K562 (cell line): ENCODE results near the gene NCMAP. TPM values are rescaled to one million over a fixed set of nuclear protein-coding genes. Genes with fewer than 3 reads are reported as not detected.

Source experiments
- ATAC-seq: fragments of 200-7000 bp; cut with Tn5 transposase; 3 replicates; pipeline ENCODE4 v1.9.1; 2020; ENCODE audit warnings: moderate library complexity
- BruUV-seq: library from RNA; stranded (reverse); fragments of 400-500 nt; replicated peaks from 2 replicates; lab custom pipeline; 2021; lab: Mats Ljungman, UMichigan
- CTCF ChIA-PET: fragments of 300-600 bp; formaldehyde crosslinking; extraction: SDS; loops from one replicate; lab custom pipeline; 2021; ENCODE audit warnings: low intra/inter-chr PET ratio; lab: Yijun Ruan, JAX
- POLR2A ChIA-PET: fragments of 300-600, 350-650 bp; sonication (Branson Sonifier 250); formaldehyde crosslinking; extraction: SDS; loops from one replicate; lab custom pipeline; 2021; ENCODE audit warnings: antibody characterized with exemption, inconsistent platforms; lab: Yijun Ruan, JAX
- DNase-seq, 4 experiments: peaks; one replicate each; pipeline versions ENCODE4 v3.0.0 to v3.0.0-alpha.2; 2011 to 2018; ENCODE audit warnings: low spot score in 3 of 4, mixed read lengths in 3 of 4; ENCODE audit errors: extremely low read depth in 1 of 4
- FAIRE-seq: peaks from 2 replicates; lab custom pipeline; 2011; peaks lifted over from hg19 to GRCh38; lab: Jason Lieb, UNC
- H2AFZ ChIP-seq: 2 replicates; pipeline ENCODE4 v1.6.0; 2011; ENCODE audit warnings: low read depth, low read length, control low read depth, inconsistent platforms
- H3K27ac ChIP-seq: fragments of 200-600 bp; 3 replicates; pipeline ENCODE4 v1.8.0; 2011; ENCODE audit warnings: low read depth, mild to moderate bottlenecking, control low read depth, inconsistent platforms, low read length, moderate library complexity, mixed read lengths; ENCODE audit errors: extremely low read depth
- H3K27me3 ChIP-seq, 2 experiments: fragments of 300-600 bp in 1 of 2; 2 replicates in 1 of 2; 3 replicates in 1 of 2; pipeline versions ENCODE4 v1.6.0 to v1.8.0; 2011; ENCODE audit warnings: inconsistent platforms in 2 of 2, low read length in 2 of 2, mild to moderate bottlenecking in 1 of 2, mixed read lengths in 1 of 2, moderate library complexity in 1 of 2; ENCODE audit not compliant: control insufficient read depth in 2 of 2, insufficient read depth in 2 of 2
- H3K36me3 ChIP-seq: fragments of 300-600 bp; 3 replicates; pipeline ENCODE4 v1.8.0; 2011; ENCODE audit warnings: mild to moderate bottlenecking, low read length, inconsistent platforms; ENCODE audit not compliant: control insufficient read depth, insufficient read depth
- H3K4me1 ChIP-seq, 2 experiments: fragments of 200-600 bp in 1 of 2; replicated peaks in 1 of 2; 2 replicates in 1 of 2; 3 replicates in 1 of 2; pipeline versions ENCODE4 v1.5.1 to v1.8.0; 2011; ENCODE audit warnings: inconsistent platforms in 2 of 2, low read length in 2 of 2, mild to moderate bottlenecking in 1 of 2, mixed read lengths in 1 of 2, moderate library complexity in 1 of 2; ENCODE audit not compliant: control insufficient read depth in 2 of 2, insufficient read depth in 2 of 2
- H3K4me2 ChIP-seq: 2 replicates; pipeline ENCODE4 v1.6.1; 2011; ENCODE audit warnings: low read length, control low read depth, inconsistent platforms, mixed read lengths; ENCODE audit not compliant: insufficient read depth
- H3K4me3 ChIP-seq: fragments of 200-600 bp; sonication (generic), shearing (Covaris generic); 2 replicates; pipeline ENCODE4 v1.5.1; 2016; ENCODE audit warnings: control low read depth, inconsistent platforms
- H3K79me2 ChIP-seq: fragments of 200-600 bp; 3 replicates; pipeline ENCODE4 v1.8.0; 2011; ENCODE audit warnings: low read length, inconsistent platforms; ENCODE audit not compliant: control insufficient read depth, insufficient read depth
- H3K9ac ChIP-seq, 2 experiments: 2 replicates each; pipeline versions ENCODE4 v1.6.0 to v1.6.1; 2011; ENCODE audit warnings: low read depth in 2 of 2, low read length in 2 of 2, control low read depth in 1 of 2, inconsistent platforms in 1 of 2, mild to moderate bottlenecking in 1 of 2, mixed read lengths in 1 of 2; ENCODE audit not compliant: insufficient read depth in 1 of 2
- H3K9me1 ChIP-seq: one replicate; pipeline ENCODE4 v1.6.0; 2011; ENCODE audit warnings: inconsistent platforms, mild to moderate bottlenecking, low read length, moderate library complexity; ENCODE audit not compliant: control insufficient read depth, insufficient read depth
- H3K9me3 ChIP-seq: replicated peaks from 2 replicates; pipeline ENCODE4 v1.5.1; 2011; ENCODE audit warnings: low read depth, low read length, inconsistent platforms; ENCODE audit not compliant: control insufficient read depth, insufficient read depth
- H4K20me1 ChIP-seq: replicated peaks from 2 replicates; pipeline ENCODE4 v1.6.1; 2011; ENCODE audit warnings: low read length, inconsistent platforms, mixed read lengths; ENCODE audit not compliant: control insufficient read depth, insufficient read depth
- FOXK1 ChIP-seq: sonication (generic); formaldehyde crosslinking; IDR thresholded peaks from 2 replicates; pipeline ENCODE4 v1.8.0; 2022; ENCODE audit warnings: missing genetic modification reagents, mild to moderate bottlenecking, borderline replicate concordance
- ZBTB8A ChIP-seq: fragments of 450-650 bp; IDR thresholded peaks from 2 replicates; pipeline ENCODE4 v1.6.1; 2018; ENCODE audit warnings: mild to moderate bottlenecking, moderate library complexity; ENCODE audit not compliant: partially characterized antibody
- ZNF551 ChIP-seq: fragments of 250-450 bp; sonication (Bioruptor Pico); IDR thresholded peaks from 2 replicates; pipeline ENCODE4 v1.5.0; 2021; ENCODE audit warnings: mild to moderate bottlenecking, moderate library complexity
- ZZZ3 ChIP-seq: fragments of 450-650 bp; IDR thresholded peaks from 2 replicates; pipeline ENCODE4 v1.6.1; 2016; ENCODE audit warnings: antibody characterized with exemption, mild to moderate bottlenecking, moderate library complexity
- WGBS: fragments of 100-300 bp; shearing (Covaris generic); methylation state at CpG from one replicate; pipeline ENCODE4 v1.1.6; 2016; ENCODE audit warnings: low coverage, mixed read lengths; ENCODE audit not compliant: insufficient coverage; ENCODE audit errors: missing lambda C conversion rate; 5-methylcytosine and 5-hydroxymethylcytosine counted together
- in situ Hi-C: fragments of 300-500 bp; cut with MboI; formaldehyde crosslinking; loops from 4 replicates; pipeline ENCODE4 v1.15.0; 2018; ENCODE audit warnings: inconsistent platforms, mixed read lengths
- intact Hi-C: fragments of 100-400 bp; cut with micrococcal nuclease; formaldehyde crosslinking; loops from 2 replicates; pipeline ENCODE4 v1.14.2; 2022
- polyA plus RNA-seq, 8 experiments: library from polyadenylated mRNA; depleted of rRNA in 4 of 8; stranded (reverse) in 5 of 8; unstranded in 3 of 8; fragments of >200 nt; fragmentation: Nextera tagmentation in 2 of 8; fragmentation: Illumina TruSeq in 1 of 8; extraction: Ambion mirVana in 2 of 8; extraction: Trizol in 1 of 8; gene quantifications; 2 replicates each; pipeline versions ENCODE4 v1.2.1 to v1.2.3, GENCODE V29; 2011 to 2014; ENCODE audit warnings: inconsistent platforms in 1 of 8, missing spikeins in 1 of 8
- total RNA-seq, 7 experiments: library from RNA; depleted of rRNA in 6 of 7; stranded (reverse); fragments of >200 nt in 6 of 7; fragmentation: Illumina TruSeq in 2 of 7; extraction: Trizol in 2 of 7; gene quantifications; 2 replicates each; pipeline versions ENCODE4 v1.2.1 to v1.2.3, GENCODE V29; 2011 to 2021; ENCODE audit warnings: low replicate concordance in 1 of 7
- TF ChIP-seq, protein P1 (sequence below), 3 experiments: fragments of 200-800 bp in 1 of 3; fragments of 250-450 bp in 1 of 3; fragments of 450-650 bp in 1 of 3; sonication (Bioruptor Pico) in 1 of 3; sonication (Bioruptor generic) in 1 of 3; formaldehyde crosslinking in 1 of 3; IDR thresholded peaks; 2 replicates each; pipeline versions ENCODE4 v1.6.1 to v1.8.0; 2016 to 2022; ENCODE audit warnings: mild to moderate bottlenecking in 2 of 3, missing genetic modification characterization in 2 of 3, missing compliant biosample characterization in 1 of 3, moderate library complexity in 1 of 3

The NCMAP gene
- total and polyA plus RNA-seq, 9 of the 15 experiments (the other 6 are each of a cell fraction or from before 2014, with no cell fraction given), result 0.03 TPM; not detected in 8

GRCh38 chr1:24644100-24644384, 88.2 kb downstream of the NCMAP start (continued):
- TF ChIP-seq, protein P1, sequence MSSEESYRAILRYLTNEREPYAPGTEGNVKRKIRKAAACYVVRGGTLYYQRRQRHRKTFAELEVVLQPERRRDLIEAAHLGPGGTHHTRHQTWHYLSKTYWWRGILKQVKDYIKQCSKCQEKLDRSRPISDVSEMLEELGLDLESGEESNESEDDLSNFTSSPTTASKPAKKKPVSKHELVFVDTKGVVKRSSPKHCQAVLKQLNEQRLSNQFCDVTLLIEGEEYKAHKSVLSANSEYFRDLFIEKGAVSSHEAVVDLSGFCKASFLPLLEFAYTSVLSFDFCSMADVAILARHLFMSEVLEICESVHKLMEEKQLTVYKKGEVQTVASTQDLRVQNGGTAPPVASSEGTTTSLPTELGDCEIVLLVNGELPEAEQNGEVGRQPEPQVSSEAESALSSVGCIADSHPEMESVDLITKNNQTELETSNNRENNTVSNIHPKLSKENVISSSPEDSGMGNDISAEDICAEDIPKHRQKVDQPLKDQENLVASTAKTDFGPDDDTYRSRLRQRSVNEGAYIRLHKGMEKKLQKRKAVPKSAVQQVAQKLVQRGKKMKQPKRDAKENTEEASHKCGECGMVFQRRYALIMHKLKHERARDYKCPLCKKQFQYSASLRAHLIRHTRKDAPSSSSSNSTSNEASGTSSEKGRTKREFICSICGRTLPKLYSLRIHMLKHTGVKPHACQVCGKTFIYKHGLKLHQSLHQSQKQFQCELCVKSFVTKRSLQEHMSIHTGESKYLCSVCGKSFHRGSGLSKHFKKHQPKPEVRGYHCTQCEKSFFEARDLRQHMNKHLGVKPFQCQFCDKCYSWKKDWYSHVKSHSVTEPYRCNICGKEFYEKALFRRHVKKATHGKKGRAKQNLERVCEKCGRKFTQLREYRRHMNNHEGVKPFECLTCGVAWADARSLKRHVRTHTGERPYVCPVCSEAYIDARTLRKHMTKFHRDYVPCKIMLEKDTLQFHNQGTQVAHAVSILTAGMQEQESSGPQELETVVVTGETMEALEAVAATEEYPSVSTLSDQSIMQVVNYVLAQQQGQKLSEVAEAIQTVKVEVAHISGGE (CRISPR knock-in tag; IDR thresholded peaks at IDR 0.05), result 0 out of 6 replicates have a peak, but pooled peaks of 1 of the 3 experiments have one; percentile 11
- TF ChIP-seq ZZZ3 (0 out of 2 replicates have a peak, but pooled peaks have one; percentile 34), ZNF551 (CRISPR knock-in tag) (no peak)

DNA sequence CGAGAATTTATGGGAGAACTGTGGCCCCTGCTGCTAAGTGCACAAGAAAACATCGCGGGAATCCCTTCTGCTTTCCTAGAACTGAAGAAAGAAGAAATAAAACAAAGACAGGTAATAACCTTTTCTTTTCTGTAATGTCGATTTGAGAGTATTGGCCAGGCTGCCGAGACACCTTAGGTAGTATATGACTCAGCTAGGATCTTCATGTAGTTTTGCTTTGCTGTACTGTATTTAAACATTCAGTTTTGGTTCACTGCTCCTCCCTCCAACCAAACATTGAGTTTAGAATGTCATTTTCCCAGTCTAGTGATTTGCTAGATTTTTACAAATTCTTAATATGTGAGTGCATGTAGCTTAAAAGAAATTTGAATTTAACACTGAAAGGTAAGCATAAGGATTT, 93.0 kb downstream of the NCMAP start:
- in situ Hi-C loops, result no loop called here
- ATAC-seq, result no peak
- Histone ChIP-seq H3K9ac (no peak overlapping the region), H3K9me1 (no peaks in the 10 kb centered on the region), H2AFZ (no peak overlapping the region), H4K20me1 (peaks cover 21% of the 10 kb centered on the region), H3K36me3 (peaks cover 97% of the 10 kb centered on the region), H3K9me3 (no peaks in the 10 kb centered on the region), H3K27ac (no peak overlapping the region), H3K4me1 (peaks cover 0 to 12% of the 10 kb centered on the region in 2 experiments; a peak in 3 of 5 replicates), H3K4me2 (no peak overlapping the region), H3K4me3 (no peak overlapping the region), H3K27me3 (no peaks in the 10 kb centered on the region), H3K79me2 (peaks cover 66% of the 10 kb centered on the region)
- WGBS, result 94% methylated on average over 5 of the region's 5 CpGs
- CTCF ChIA-PET, result no interaction called here
- TF ChIP-seq ZBTB8A, result no peak
- no peak for TF ChIP-seq FOXK1 (CRISPR knock-in tag)
- POLR2A ChIA-PET, result interaction anchor here (1.9 kb wide), 1 partner anchor 11 kb away, joined by 7 read pairs; no protein-coding TSS in a partner anchor
- intact Hi-C loops, result no loop called here
- DNase-seq, result no peak
- no peak for FAIRE-seq
- no TSS peak for BruUV-seq
